HG03571 (cell line): ENCODE results near the gene CPT1C.

Source experiments
- ATAC-seq: cut with Tn5 transposase; IDR thresholded peaks from one replicate; pipeline ENCODE4 v1.9.1; 2021; ENCODE audit not compliant: unreplicated experiment

The CPT1C gene

GRCh38 chr19:49681830-49682229 is 9.1 kb upstream of the CPT1C start:
- ATAC-seq: no peak

- ATAC-seq: no peak
These were observed 8.6 kb upstream of the CPT1C start for GRCh38 chr19:49682274-49682673.

GRCh38 chr19:49683814-49684250 is 7.1 kb upstream of the CPT1C start:
- no peak for ATAC-seq

- no peak for ATAC-seq
These were observed 6.5 kb upstream of the CPT1C start for GRCh38 chr19:49684251-49684982.

- no peak for ATAC-seq
These were observed 5.8 kb upstream of the CPT1C start for GRCh38 chr19:49684983-49685553.

GRCh38 chr19:49685845-49686332 is 5.0 kb upstream of the CPT1C start:
- no peak for ATAC-seq

GRCh38 chr19:49686503-49687088 is 4.3 kb upstream of the CPT1C start:
- ATAC-seq: no peak

GRCh38 chr19:49687150-49687549 is 3.8 kb upstream of the CPT1C start:
- no peak for ATAC-seq

GRCh38 chr19:49687566-49688316 is 3.2 kb upstream of the CPT1C start:
- no peak for ATAC-seq

- ATAC-seq: no peak
These were observed 2.3 kb upstream of the CPT1C start for GRCh38 chr19:49688531-49689132.

- no peak for ATAC-seq
These were observed 1.5 kb upstream of the CPT1C start, which contains the start of gene ADM5 for GRCh38 chr19:49689133-49690078. ADM5 (plus strand) TSS chr19:49689594; CDS start chr19:49689838, 244 bp downstream.

GRCh38 chr19:49690079-49690655 is 749 bp upstream of the CPT1C start:
- ATAC-seq: no peak

GRCh38 chr19:49691243-49692146 is 579 bp downstream of the CPT1C start:
- no peak for ATAC-seq

GRCh38 chr19:49692147-49692506 is 1.2 kb downstream of the CPT1C start:
- ATAC-seq: no peak

- no peak for ATAC-seq
These were observed 5.2 kb downstream of the CPT1C start for GRCh38 chr19:49696115-49696514.

GRCh38 chr19:49696865-49697264 is 5.9 kb downstream of the CPT1C start:
- no peak for ATAC-seq

GRCh38 chr19:49699364-49699763 is 8.4 kb downstream of the CPT1C start:
- ATAC-seq: no peak

GRCh38 chr19:49700563-49700962 is 9.6 kb downstream of the CPT1C start:
- ATAC-seq: no peak
